Uterus (tissue), 4 donors: Measurements from ENCODE around the gene PABPN1L. TPM values are rescaled to one million over a fixed set of nuclear protein-coding genes. Genes with fewer than 3 reads are reported as not detected.

Experiments used
- DNase-seq, 2 donors: peaks; one replicate each; pipeline ENCODE4 v3.0.0-alpha.2; 2019 to 2020
- H3K27ac ChIP-seq, 2 donors: fragments of 200-600 bp; sonication (generic); 1 replicate in 1 of 2; 2 replicates in 1 of 2; pipeline ENCODE4 v1.5.1; 2016 to 2018
- H3K27me3 ChIP-seq, 2 donors: fragments of 200-600 bp; sonication (generic); one replicate each; pipeline ENCODE4 v1.5.1; 2018 to 2019; ENCODE audit warnings: control low read depth in 1 of 2
- H3K36me3 ChIP-seq, 2 donors: fragments of 200-600 bp; sonication (generic); one replicate each; pipeline ENCODE4 v1.5.1; 2019; ENCODE audit warnings: control low read depth in 1 of 2
- H3K4me1 ChIP-seq, 2 donors: fragments of 200-600 bp; sonication (generic); one replicate each; pipeline ENCODE4 v1.5.1; 2018 to 2019; ENCODE audit warnings: control low read depth in 1 of 2
- H3K4me3 ChIP-seq, 2 donors: fragments of 200-600 bp; sonication (generic); 1 replicate in 1 of 2; 2 replicates in 1 of 2; pipeline ENCODE4 v1.5.1; 2018 to 2019; ENCODE audit warnings: mild to moderate bottlenecking in 1 of 2
- H3K9me3 ChIP-seq, 2 donors: fragments of 200-600 bp; sonication (generic); one replicate each; pipeline ENCODE4 v1.5.1; 2019; ENCODE audit warnings: control low read depth in 1 of 2
- CTCF ChIP-seq, 4 experiments: fragments of 200-600 bp in 2 of 4; fragments of 450-650 bp in 2 of 4; sonication (generic) in 2 of 4; IDR thresholded peaks; one replicate each; pipeline ENCODE4 v1.5.1; 2016 to 2019; ENCODE audit warnings: antibody characterized with exemption in 4 of 4, mild to moderate bottlenecking in 2 of 4, moderate library complexity in 1 of 4
- POLR2A ChIP-seq, 2 donors: fragments of 450-650 bp; IDR thresholded peaks; one replicate each; pipeline ENCODE4 v1.6.1; 2016; ENCODE audit warnings: antibody characterized with exemption in 2 of 2, mild to moderate bottlenecking in 1 of 2, moderate library complexity in 1 of 2
- intact Hi-C: fragments of 100-400 bp; cut with DNase I; formaldehyde crosslinking; loops from one replicate; pipeline ENCODE4 v1.15.1; 2023; ENCODE audit warnings: low total_unique reads
- total RNA-seq, 4 donors: library from RNA; depleted of rRNA in 3 of 4; stranded (reverse); fragments of >200 nt in 3 of 4; gene quantifications; one replicate each; pipeline versions ENCODE4 v1.1.0 to v1.2.4, GENCODE V29; 2014 to 2023
- donor health status: DM: yes; HTN: yes; CAD: no.

PABPN1L gene
- not detected for total RNA-seq

GRCh38 chr16:88866151-88866920 is at the start of gene PABPN1L:
PABPN1L (minus strand) TSS chr16:88866660; CDS start chr16:88866606, 54 bp downstream.
- no peak within 1 kb of the TSS for H3K27ac ChIP-seq
- DNase-seq, result no peak
- no peaks in the 10 kb centered on the region for H3K27me3 ChIP-seq
- H3K4me1 ChIP-seq, result no peaks in the 10 kb centered on the region
- intact Hi-C loops, result no loop called here
- H3K4me3 ChIP-seq, result no peak within 1 kb of the TSS
- no peaks in the 10 kb centered on the region for H3K36me3 ChIP-seq
- no peaks in the 10 kb centered on the region for H3K9me3 ChIP-seq
- no peak for TF ChIP-seq POLR2A (IDR thresholded peaks at IDR 0.05)
- no peak for TF ChIP-seq CTCF (IDR thresholded peaks at IDR 0.05)

GRCh38 chr16:88915639-88916327 is 49.3 kb upstream of the PABPN1L start:
- no peaks in the 10 kb centered on the region for H3K27me3 ChIP-seq
- no peak for DNase-seq
- intact Hi-C loops, result no loop called here
- TF ChIP-seq POLR2A (IDR thresholded peaks at IDR 0.05) (no peak), CTCF (IDR thresholded peaks at IDR 0.05) (no peak)
- no peaks in the 10 kb centered on the region for H3K9me3 ChIP-seq
- H3K36me3 ChIP-seq, result no peaks in the 10 kb centered on the region
- H3K4me1 ChIP-seq, result no peaks in the 10 kb centered on the region
- no peak overlapping the region for H3K27ac ChIP-seq
- H3K4me3 ChIP-seq, result no peak overlapping the region

GRCh38 chr16:88914750-88915368 is 48.4 kb upstream of the PABPN1L start:
- no peak overlapping the region for H3K4me3 ChIP-seq
- no peaks in the 10 kb centered on the region for H3K27me3 ChIP-seq
- intact Hi-C loops, result no loop called here
- no peaks in the 10 kb centered on the region for H3K36me3 ChIP-seq
- H3K27ac ChIP-seq, result no peak overlapping the region
- H3K9me3 ChIP-seq, result no peaks in the 10 kb centered on the region
- TF ChIP-seq POLR2A (IDR thresholded peaks at IDR 0.05) (no peak), CTCF (IDR thresholded peaks at IDR 0.05) (no peak)
- H3K4me1 ChIP-seq, result no peaks in the 10 kb centered on the region
- no peak for DNase-seq

GRCh38 chr16:88913870-88914269 is 47.4 kb upstream of the PABPN1L start:
- intact Hi-C loops, result no loop called here
- DNase-seq, result no peak
- Histone ChIP-seq H3K4me1 (no peaks in the 10 kb centered on the region), H3K36me3 (no peaks in the 10 kb centered on the region), H3K9me3 (no peaks in the 10 kb centered on the region), H3K4me3 (no peak overlapping the region), H3K27me3 (no peaks in the 10 kb centered on the region), H3K27ac (no peak overlapping the region)
- TF ChIP-seq CTCF (IDR thresholded peaks at IDR 0.05), result no peak
- no peak for TF ChIP-seq POLR2A (IDR thresholded peaks at IDR 0.05)
